AG04450 (cell line): ENCODE data around the gene MBD3L3. TPM values are rescaled to one million over a fixed set of nuclear protein-coding genes. Genes with fewer than 3 reads are reported as not detected.
"Not testable (repeated sequence)": the region's sequence is repeated elsewhere in the genome, so short reads cannot be mapped to it uniquely, and the experiment has no call there.

Experiments
- CTCF ChIA-PET: fragments of 300-600, 350-600 bp; formaldehyde crosslinking; extraction: SDS; loops from one replicate; lab custom pipeline; 2022; ENCODE audit warnings: antibody characterized with exemption, inconsistent platforms; lab: Charles Lee
- POLR2A ChIA-PET: fragments of 350-600 bp; formaldehyde crosslinking; extraction: SDS; loops from one replicate; lab custom pipeline; 2021; ENCODE audit warnings: antibody characterized with exemption, inconsistent platforms; lab: Yijun Ruan, JAX
- DNase-seq: peaks from one replicate; pipeline ENCODE4 v3.0.0-alpha.2; 2011; ENCODE audit warnings: low read depth, low spot score
- H3K27ac ChIP-seq: one replicate; pipeline ENCODE4 v1.5.1; 2012; ENCODE audit warnings: low read depth, low read length, control low read depth
- H3K27me3 ChIP-seq: one replicate; pipeline ENCODE4 v1.6.0; 2012; ENCODE audit warnings: low read length; ENCODE audit not compliant: control insufficient read depth, insufficient read depth
- H3K4me3 ChIP-seq: 2 replicates; pipeline ENCODE4 v1.5.1; 2011; ENCODE audit warnings: mild to moderate bottlenecking, low read depth, low read length, control low read depth
- H3K9me3 ChIP-seq: 2 replicates; pipeline ENCODE4 v1.5.1; 2012; ENCODE audit warnings: low read length; ENCODE audit not compliant: control insufficient read depth, insufficient read depth
- CTCF ChIP-seq: IDR thresholded peaks from 2 replicates; pipeline ENCODE4 v1.5.1; 2011; ENCODE audit warnings: low read depth, low read length, control low read depth, inconsistent platforms
- polyA minus RNA-seq: library from RNA; depleted of rRNA, polyadenylated mRNA; stranded (reverse); fragments of >200 nt; gene quantifications from 2 replicates; pipeline ENCODE4 v1.2.3, GENCODE V29; 2011; rRNA and poly(A)+ RNA removed
- polyA plus RNA-seq: library from polyadenylated mRNA; depleted of rRNA; stranded (reverse); fragments of >200 nt; gene quantifications from 2 replicates; pipeline ENCODE4 v1.2.3, GENCODE V29; 2011; rRNA removed

The MBD3L3 gene
- polyA plus RNA-seq, result not detected in 2 replicates
- polyA minus RNA-seq, result not detected in 2 replicates

DNA sequence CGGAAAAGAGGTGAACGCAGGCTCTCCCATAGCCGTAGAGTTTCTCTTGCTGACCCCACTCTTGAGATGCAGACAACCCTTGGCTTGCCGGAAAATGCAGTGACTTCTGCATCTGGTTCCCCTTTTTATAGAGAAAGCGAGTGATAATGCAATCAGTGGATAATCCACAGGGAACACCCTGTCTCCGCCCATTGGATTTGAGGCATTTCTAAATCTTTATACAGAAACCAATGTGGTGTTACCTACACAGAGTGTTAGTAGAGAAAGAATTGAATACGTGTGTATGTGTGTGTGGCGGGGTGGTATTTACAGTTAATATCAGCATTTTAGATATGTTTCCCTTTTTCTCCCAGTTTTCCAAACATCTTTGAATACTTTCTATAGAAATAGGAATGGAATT is at the start of gene MBD3L3:
Gene MBD3L3, minus strand, starts transcription at position 101 of the 400 bp plus-strand sequence. Its CDS starts 71 bp downstream, at position 30.
- H3K4me3 ChIP-seq, H3K27ac ChIP-seq, CTCF ChIA-PET, DNase-seq, POLR2A ChIA-PET, H3K27me3 ChIP-seq, H3K9me3 ChIP-seq: not testable (repeated sequence)

DNA sequence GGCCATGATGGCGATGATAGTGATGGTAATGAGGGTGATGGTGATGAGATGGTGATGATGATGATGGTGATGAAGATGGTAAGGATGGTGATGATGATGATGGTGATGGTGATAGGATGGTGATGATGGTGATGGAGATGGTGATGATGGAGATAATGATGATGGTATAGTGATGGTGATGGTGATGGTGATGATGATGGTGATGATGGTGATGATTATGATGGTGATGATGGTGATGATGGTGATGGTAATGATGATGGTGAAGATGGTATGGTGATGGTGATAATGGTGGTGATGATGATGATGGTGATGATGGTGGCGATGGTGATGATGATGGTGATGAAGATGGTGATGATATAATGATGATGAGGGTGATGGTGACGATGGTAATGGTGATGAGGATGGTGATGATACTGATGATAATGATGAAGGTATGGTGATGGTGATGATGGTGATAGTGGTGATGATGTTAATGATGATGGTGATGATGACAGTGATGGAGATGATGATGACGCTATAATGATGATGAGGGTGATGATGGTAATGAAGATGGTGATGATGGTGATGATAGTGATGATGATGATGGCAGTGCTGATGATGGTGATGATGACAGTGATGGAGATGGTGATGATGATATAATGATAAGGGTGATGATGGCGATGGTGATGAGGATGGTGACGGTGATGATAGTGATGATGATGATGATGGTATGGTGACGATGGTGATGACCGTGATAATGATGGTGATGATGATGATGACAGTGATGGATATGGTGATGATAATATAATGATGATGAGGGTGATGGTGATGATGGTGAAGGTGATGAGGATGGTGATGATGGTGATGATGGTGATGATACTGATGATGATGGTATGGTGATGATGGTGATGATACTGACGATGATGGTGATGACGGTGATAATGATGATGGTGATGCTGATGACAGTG is 48.5 kb upstream of the MBD3L3 start:
- no peaks in the 10 kb centered on the region for H3K27me3 ChIP-seq
- ChIA-PET POLR2A (no interaction called here), CTCF (no interaction called here)
- no peak for DNase-seq
- H3K4me3 ChIP-seq, result no peak overlapping the region
- H3K9me3 ChIP-seq, result no peaks in the 10 kb centered on the region
- H3K27ac ChIP-seq, result no peak overlapping the region
- TF ChIP-seq CTCF, result no peak

- TF ChIP-seq CTCF, result no peak
- ChIA-PET CTCF (interaction anchor here (3.9 kb wide), 1 partner anchor 236 kb away, joined by 57 read pairs; no protein-coding TSS in a partner anchor), POLR2A (no interaction called here)
- Histone ChIP-seq H3K4me3 (no peak overlapping the region), H3K27ac (no peak overlapping the region), H3K27me3 (no peaks in the 10 kb centered on the region), H3K9me3 (no peaks in the 10 kb centered on the region)
- DNase-seq, result no peak
Observed at GRCh38 chr19:7104747-7105447, 46.4 kb upstream of the MBD3L3 start.

- ChIA-PET POLR2A (interaction anchor here (1.0 kb wide), 1 partner anchor 32 kb away, joined by 3 read pairs; the partner anchor contains the start of gene ZNF557), CTCF (interaction anchor here (0.7 to 3.9 kb wide), 20 partner anchors 11 to 842 kb away, joined by 3 to 57 read pairs (median 5); partner anchors contain the start of genes PET100, TIMM44, TRAPPC5 and XAB2)
- Histone ChIP-seq H3K4me3 (no peak overlapping the region), H3K9me3 (peaks cover 3% of the 10 kb centered on the region), H3K27ac (no peak overlapping the region), H3K27me3 (no peaks in the 10 kb centered on the region)
- no peak for DNase-seq
- no peak for TF ChIP-seq CTCF
Observed at GRCh38 chr19:7101498-7102253, 43.2 kb upstream of the MBD3L3 start.

GRCh38 chr19:7099597-7099921 is 41.1 kb upstream of the MBD3L3 start:
- ChIA-PET CTCF (interaction anchor here (1.0 to 1.9 kb wide), 7 partner anchors 31 to 702 kb away, joined by 4 to 19 read pairs (median 9); partner anchors contain the start of genes TRAPPC5 and ZNF557), POLR2A (interaction anchor here (0.6 to 1.6 kb wide), 6 partner anchors 11 to 830 kb away, joined by 3 to 13 read pairs (median 4); partner anchors contain the start of gene ZNF557)
- H3K27me3 ChIP-seq, result no peaks in the 10 kb centered on the region
- no peak for DNase-seq
- H3K4me3 ChIP-seq, result peak overlapping the region; percentile 78
- no peak for TF ChIP-seq CTCF
- H3K9me3 ChIP-seq, result peaks cover 11% of the 10 kb centered on the region
- peak overlapping the region; percentile 90 for H3K27ac ChIP-seq
